HepG2 (cell line): ENCODE data around the gene HNRNPM. TPM values are rescaled to one million over a fixed set of nuclear protein-coding genes. Genes with fewer than 3 reads are reported as not detected.
A peak's percentile ranks its signal among the peaks of the same experiment; 100 is the strongest.

Source experiments
- AGO2 ChIP-seq: fragments of 200-400 bp; formaldehyde crosslinking; optimal IDR thresholded peaks from 2 replicates; pipeline ENCODE3; 2017; ENCODE audit warnings: mild to moderate bottlenecking, low read depth, low read length, moderate library complexity
- ATAD3A ChIP-seq: sonication (generic); formaldehyde crosslinking; IDR thresholded peaks from 2 replicates; pipeline ENCODE4 v1.4.0; 2020; ENCODE audit warnings: missing genetic modification reagents
- EEA1 ChIP-seq: sonication (generic); formaldehyde crosslinking; IDR thresholded peaks from 2 replicates; pipeline ENCODE4 v1.5.1; 2020; ENCODE audit warnings: mild to moderate bottlenecking, missing genetic modification reagents, borderline replicate concordance
- KDM6A ChIP-seq: IDR thresholded peaks from 2 replicates; pipeline ENCODE4 v1.6.1; 2016; ENCODE audit warnings: low read depth
- MAFK ChIP-seq, 2 experiments: IDR thresholded peaks in 1 of 2; conservative IDR thresholded peaks in 1 of 2; 2 replicates each; pipeline ENCODE4 v1.6.1; 2011; ENCODE audit warnings: improper control_type of control experiment in 2 of 2, low read length in 2 of 2
- MBD4 ChIP-seq: IDR thresholded peaks from 2 replicates; pipeline ENCODE4 v1.6.1; 2012; ENCODE audit warnings: low read length, inconsistent platforms, borderline replicate concordance
- PCBP1 ChIP-seq: fragments of 200-400 bp; formaldehyde crosslinking; IDR thresholded peaks from 2 replicates; pipeline ENCODE4 v1.6.1; 2017; ENCODE audit warnings: mild to moderate bottlenecking, low read depth, low read length, borderline replicate concordance
- RAD21 ChIP-seq: fragments of 450-650 bp; formaldehyde crosslinking; IDR thresholded peaks from 2 replicates; pipeline ENCODE4 v1.5.0; 2020; ENCODE audit warnings: mild to moderate bottlenecking
- SALL2 ChIP-seq: sonication (generic); formaldehyde crosslinking; IDR thresholded peaks from 2 replicates; pipeline ENCODE4 v1.8.1; 2023; ENCODE audit warnings: mild to moderate bottlenecking, missing genetic modification reagents, inconsistent platforms
- SMARCC2 ChIP-seq: fragments of 450-650 bp; IDR thresholded peaks from 2 replicates; pipeline ENCODE4 v1.6.1; 2017; ENCODE audit warnings: antibody characterized with exemption, mild to moderate bottlenecking
- SMC3 ChIP-seq: IDR thresholded peaks from 2 replicates; pipeline ENCODE4 v1.6.1; 2011; ENCODE audit warnings: low read length, improper control_type of control experiment
- SPEN ChIP-seq: sonication (generic); formaldehyde crosslinking; IDR thresholded peaks from 2 replicates; pipeline ENCODE4 v1.5.1; 2020; ENCODE audit warnings: low read depth, mild to moderate bottlenecking, missing genetic modification reagents
- ZFX ChIP-seq: sonication (generic); formaldehyde crosslinking; IDR thresholded peaks from 2 replicates; pipeline ENCODE4 v1.4.0; 2020; ENCODE audit warnings: mild to moderate bottlenecking, low read depth, missing genetic modification reagents, moderate library complexity
- ZFY ChIP-seq: sonication (generic); formaldehyde crosslinking; IDR thresholded peaks from 2 replicates; pipeline ENCODE4 v1.4.0; 2020; ENCODE audit warnings: missing genetic modification reagents
- ZMYM3 ChIP-seq: sonication (generic); formaldehyde crosslinking; IDR thresholded peaks from 2 replicates; pipeline ENCODE4 v1.5.1; 2020; ENCODE audit warnings: mild to moderate bottlenecking, missing genetic modification reagents
- ZNF33A ChIP-seq: sonication (generic); formaldehyde crosslinking; IDR thresholded peaks from 2 replicates; pipeline ENCODE4 v1.5.1; 2020; ENCODE audit warnings: missing genetic modification reagents, mild to moderate bottlenecking, moderate library complexity, borderline replicate concordance
- ZNF572 ChIP-seq: sonication (generic); formaldehyde crosslinking; IDR thresholded peaks from 2 replicates; pipeline ENCODE4 v1.5.1; 2020; ENCODE audit warnings: mild to moderate bottlenecking, missing genetic modification reagents
- ZNF768 ChIP-seq: sonication (generic); formaldehyde crosslinking; IDR thresholded peaks from 2 replicates; pipeline ENCODE4 v1.4.0; 2020; ENCODE audit warnings: missing genetic modification reagents
- polyA plus RNA-seq, 8 experiments: library from polyadenylated mRNA; depleted of rRNA in 3 of 8; stranded (reverse) in 7 of 8; unstranded in 1 of 8; fragments of >200 nt; fragmentation: Illumina TruSeq in 4 of 8; extraction: Trizol in 4 of 8; gene quantifications; 2 replicates each; pipeline versions ENCODE4 v1.2.1 to v1.2.3, GENCODE V29; 2011 to 2016; ENCODE audit warnings: low read depth in 4 of 8, missing spikeins in 1 of 8, mixed read lengths in 1 of 8; ENCODE audit not compliant: insufficient read depth in 1 of 8
- total RNA-seq, 5 experiments: library from RNA; depleted of rRNA; stranded (reverse); fragments of >200 nt; fragmentation: Illumina TruSeq; extraction: Trizol; gene quantifications; 2 replicates each; pipeline ENCODE4 v1.2.3, GENCODE V29; 2016; ENCODE audit warnings: low read depth in 1 of 5
- TF ChIP-seq, protein P1 (sequence below): sonication (generic); formaldehyde crosslinking; IDR thresholded peaks from 2 replicates; pipeline ENCODE4 v1.8.0; 2022; ENCODE audit warnings: mild to moderate bottlenecking, missing genetic modification reagents
- TF ChIP-seq, protein P2 (sequence below): sonication (generic); formaldehyde crosslinking; IDR thresholded peaks from 2 replicates; pipeline ENCODE4 v1.8.1; 2023; ENCODE audit warnings: mild to moderate bottlenecking, moderate library complexity, missing genetic modification reagents
- TF ChIP-seq, protein P3 (sequence below): IDR thresholded peaks from 2 replicates; pipeline ENCODE4 v1.6.1; 2016
- TF ChIP-seq, protein P4 (sequence below): IDR thresholded peaks from 2 replicates; pipeline ENCODE4 v1.6.1; 2012; ENCODE audit warnings: inconsistent platforms
- TF ChIP-seq, protein P5 (sequence below), 2 experiments: fragments of 450-650 bp in 1 of 2; sonication (generic) in 1 of 2; formaldehyde crosslinking; IDR thresholded peaks; 2 replicates each; pipeline versions ENCODE4 v1.5.0 to v1.8.0; 2020 to 2022; ENCODE audit warnings: mild to moderate bottlenecking in 1 of 2, missing genetic modification reagents in 1 of 2
- TF ChIP-seq, protein P6 (sequence below): sonication (generic); formaldehyde crosslinking; conservative IDR thresholded peaks from 2 replicates; pipeline ENCODE4 v1.5.0; 2020; ENCODE audit warnings: missing genetic modification reagents
- TF ChIP-seq, protein P7 (sequence below): sonication (generic); formaldehyde crosslinking; IDR thresholded peaks from 2 replicates; pipeline ENCODE4 v1.5.0; 2020; ENCODE audit warnings: missing genetic modification reagents

Gene HNRNPM
- total and polyA plus RNA-seq, 2 of the 13 experiments (the other 11 are each of a cell fraction or from before 2014, with no cell fraction given): 56.7 to 102 TPM

DNA sequence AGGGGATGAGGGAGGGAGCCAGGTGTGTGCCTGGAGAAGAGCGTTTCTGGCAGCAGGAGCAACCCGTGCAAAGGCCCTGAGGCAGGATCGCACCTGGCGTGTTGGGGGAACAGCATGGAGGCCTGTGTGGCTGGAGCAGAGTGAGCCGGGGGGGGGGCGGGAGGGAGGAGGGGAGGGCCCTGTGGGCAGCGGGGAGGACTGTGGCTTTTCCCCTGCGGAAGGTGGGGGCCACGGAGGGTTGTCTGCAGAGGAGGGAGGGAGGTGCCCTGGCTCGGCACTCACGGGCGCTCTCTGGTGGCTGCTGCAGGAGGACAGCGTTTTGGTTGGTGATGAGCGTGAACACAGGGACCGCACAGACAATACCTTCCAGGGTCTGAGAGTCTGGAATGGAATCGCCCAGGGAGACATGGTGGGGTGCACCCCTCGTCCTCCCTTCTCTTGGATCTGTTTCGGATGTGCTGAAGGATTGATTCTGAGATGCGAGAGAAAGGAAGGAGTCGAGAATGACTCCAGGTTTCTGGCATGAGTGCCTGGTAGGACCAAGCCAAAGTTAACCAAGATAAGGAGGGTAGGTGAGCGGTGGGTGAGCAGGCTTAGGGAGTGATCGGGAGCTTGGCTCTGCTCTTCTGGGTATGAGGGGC is 48.1 kb upstream of the HNRNPM start (continued):
- TF ChIP-seq, protein P1, sequence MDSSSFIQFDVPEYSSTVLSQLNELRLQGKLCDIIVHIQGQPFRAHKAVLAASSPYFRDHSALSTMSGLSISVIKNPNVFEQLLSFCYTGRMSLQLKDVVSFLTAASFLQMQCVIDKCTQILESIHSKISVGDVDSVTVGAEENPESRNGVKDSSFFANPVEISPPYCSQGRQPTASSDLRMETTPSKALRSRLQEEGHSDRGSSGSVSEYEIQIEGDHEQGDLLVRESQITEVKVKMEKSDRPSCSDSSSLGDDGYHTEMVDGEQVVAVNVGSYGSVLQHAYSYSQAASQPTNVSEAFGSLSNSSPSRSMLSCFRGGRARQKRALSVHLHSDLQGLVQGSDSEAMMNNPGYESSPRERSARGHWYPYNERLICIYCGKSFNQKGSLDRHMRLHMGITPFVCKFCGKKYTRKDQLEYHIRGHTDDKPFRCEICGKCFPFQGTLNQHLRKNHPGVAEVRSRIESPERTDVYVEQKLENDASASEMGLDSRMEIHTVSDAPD (CRISPR knock-in tag): no peak
- TF ChIP-seq MBD4: no peak
- TF ChIP-seq EEA1 (CRISPR knock-in tag): no peak
- TF ChIP-seq ZNF768 (CRISPR knock-in tag): no peak
- TF ChIP-seq, protein P2, sequence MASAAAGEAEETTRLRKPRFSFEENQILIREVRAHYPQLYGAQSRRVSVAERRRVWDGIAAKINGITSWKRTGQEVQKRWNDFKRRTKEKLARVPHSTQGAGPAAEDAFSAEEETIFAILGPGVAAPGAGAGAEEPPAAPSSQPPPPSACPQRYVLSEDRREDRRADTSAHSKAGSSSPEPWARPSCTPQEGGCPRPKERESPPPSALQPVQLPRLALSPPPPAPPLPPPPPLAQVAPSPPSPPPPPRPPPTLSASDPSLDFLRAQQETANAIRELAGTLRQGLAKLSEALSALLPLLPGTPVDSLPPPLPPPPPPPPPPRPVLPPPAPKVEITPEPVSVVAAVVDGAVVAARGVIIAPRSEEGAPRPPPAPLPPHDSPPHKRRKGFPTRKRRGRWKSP: no peak
- TF ChIP-seq, protein P3, sequence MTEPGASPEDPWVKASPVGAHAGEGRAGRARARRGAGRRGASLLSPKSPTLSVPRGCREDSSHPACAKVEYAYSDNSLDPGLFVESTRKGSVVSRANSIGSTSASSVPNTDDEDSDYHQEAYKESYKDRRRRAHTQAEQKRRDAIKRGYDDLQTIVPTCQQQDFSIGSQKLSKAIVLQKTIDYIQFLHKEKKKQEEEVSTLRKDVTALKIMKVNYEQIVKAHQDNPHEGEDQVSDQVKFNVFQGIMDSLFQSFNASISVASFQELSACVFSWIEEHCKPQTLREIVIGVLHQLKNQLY (CRISPR knock-in tag): no peak
- TF ChIP-seq, protein P4, sequence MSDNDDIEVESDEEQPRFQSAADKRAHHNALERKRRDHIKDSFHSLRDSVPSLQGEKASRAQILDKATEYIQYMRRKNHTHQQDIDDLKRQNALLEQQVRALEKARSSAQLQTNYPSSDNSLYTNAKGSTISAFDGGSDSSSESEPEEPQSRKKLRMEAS: peak; percentile 27; the same call in 1 of the 2 replicates
- no peak for TF ChIP-seq MAFK (conservative IDR thresholded peaks at IDR 0.05 in 1 of 2, IDR thresholded peaks at IDR 0.05 in 1 of 2; ENCODE audit: low read length in 2 of 2)
- peak; percentile 83; the same call in 1 of the 2 replicates for TF ChIP-seq PCBP1
- no peak for TF ChIP-seq ZNF33A (CRISPR knock-in tag)
- no peak for TF ChIP-seq ZFX
- no peak for TF ChIP-seq KDM6A (CRISPR knock-in tag)
- TF ChIP-seq, protein P5, sequence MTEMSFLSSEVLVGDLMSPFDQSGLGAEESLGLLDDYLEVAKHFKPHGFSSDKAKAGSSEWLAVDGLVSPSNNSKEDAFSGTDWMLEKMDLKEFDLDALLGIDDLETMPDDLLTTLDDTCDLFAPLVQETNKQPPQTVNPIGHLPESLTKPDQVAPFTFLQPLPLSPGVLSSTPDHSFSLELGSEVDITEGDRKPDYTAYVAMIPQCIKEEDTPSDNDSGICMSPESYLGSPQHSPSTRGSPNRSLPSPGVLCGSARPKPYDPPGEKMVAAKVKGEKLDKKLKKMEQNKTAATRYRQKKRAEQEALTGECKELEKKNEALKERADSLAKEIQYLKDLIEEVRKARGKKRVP (CRISPR knock-in tag; IDR thresholded peaks at IDR 0.05): no peak
- TF ChIP-seq SPEN (CRISPR knock-in tag): no peak
- peak; percentile 85 for TF ChIP-seq ZMYM3 (CRISPR knock-in tag)
- peak; percentile 34 for TF ChIP-seq SMC3
- TF ChIP-seq, protein P6, sequence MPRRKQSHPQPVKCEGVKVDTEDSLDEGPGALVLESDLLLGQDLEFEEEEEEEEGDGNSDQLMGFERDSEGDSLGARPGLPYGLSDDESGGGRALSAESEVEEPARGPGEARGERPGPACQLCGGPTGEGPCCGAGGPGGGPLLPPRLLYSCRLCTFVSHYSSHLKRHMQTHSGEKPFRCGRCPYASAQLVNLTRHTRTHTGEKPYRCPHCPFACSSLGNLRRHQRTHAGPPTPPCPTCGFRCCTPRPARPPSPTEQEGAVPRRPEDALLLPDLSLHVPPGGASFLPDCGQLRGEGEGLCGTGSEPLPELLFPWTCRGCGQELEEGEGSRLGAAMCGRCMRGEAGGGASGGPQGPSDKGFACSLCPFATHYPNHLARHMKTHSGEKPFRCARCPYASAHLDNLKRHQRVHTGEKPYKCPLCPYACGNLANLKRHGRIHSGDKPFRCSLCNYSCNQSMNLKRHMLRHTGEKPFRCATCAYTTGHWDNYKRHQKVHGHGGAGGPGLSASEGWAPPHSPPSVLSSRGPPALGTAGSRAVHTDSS (CRISPR knock-in tag): no peak
- no peak for TF ChIP-seq ZNF572 (CRISPR knock-in tag)
- TF ChIP-seq ATAD3A (CRISPR knock-in tag): no peak
- TF ChIP-seq SMARCC2: no peak
- TF ChIP-seq SALL2: 0 out of 2 replicates have a peak, but pooled peaks have one; percentile 51
- peak; percentile 71 for TF ChIP-seq RAD21 (CRISPR knock-in tag)
- TF ChIP-seq AGO2: no peak
- TF ChIP-seq ZFY (CRISPR knock-in tag): no peak
- TF ChIP-seq, protein P7, sequence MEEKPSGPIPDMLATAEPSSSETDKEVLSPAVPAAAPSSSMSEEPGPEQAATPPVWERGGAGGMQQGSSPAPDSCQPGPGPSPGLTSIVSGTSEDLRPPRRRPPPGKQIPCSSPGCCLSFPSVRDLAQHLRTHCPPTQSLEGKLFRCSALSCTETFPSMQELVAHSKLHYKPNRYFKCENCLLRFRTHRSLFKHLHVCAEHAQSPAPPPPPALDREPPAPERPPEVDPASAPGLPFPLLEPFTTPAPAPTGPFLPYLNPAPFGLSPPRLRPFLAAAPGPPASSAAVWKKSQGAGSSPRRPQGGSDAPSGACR: no peak
